WERI-Rb-1 (cell line): ENCODE measurements around the gene NDUFAF2.
"Not testable (repeated sequence)": the region's sequence is repeated elsewhere in the genome, so short reads cannot be mapped to it uniquely, and the experiment has no call there.

Experiments used
- DNase-seq: peaks from one replicate; pipeline ENCODE4 v3.0.0-alpha.2; 2020
- H3K27ac ChIP-seq: fragments of 250-450 bp; sonication (Bioruptor Pico); 2 replicates; pipeline ENCODE4 v1.5.1; 2020; ENCODE audit warnings: mild to moderate bottlenecking, moderate library complexity
- H3K27me3 ChIP-seq: fragments of 250-450 bp; sonication (Bioruptor Pico); 2 replicates; pipeline ENCODE4 v1.5.1; 2021; ENCODE audit warnings: mild to moderate bottlenecking, low read depth, moderate library complexity; ENCODE audit not compliant: insufficient read depth, severe bottlenecking
- H3K36me3 ChIP-seq: fragments of 250-450 bp; sonication (Bioruptor Pico); 2 replicates; pipeline ENCODE4 v1.5.1; 2020; ENCODE audit warnings: mild to moderate bottlenecking, moderate library complexity
- H3K4me3 ChIP-seq: 2 replicates; pipeline ENCODE4 v1.5.1; 2011; ENCODE audit warnings: low read depth, mild to moderate bottlenecking, control low read depth, low read length
- H3K9me3 ChIP-seq: fragments of 250-450 bp; sonication (Bioruptor Pico); 2 replicates; pipeline ENCODE4 v1.5.1; 2021; ENCODE audit warnings: mild to moderate bottlenecking, moderate library complexity; ENCODE audit not compliant: severe bottlenecking
- CTCF ChIP-seq: IDR thresholded peaks from 2 replicates; pipeline ENCODE4 v1.5.1; 2011; ENCODE audit warnings: low read depth, mild to moderate bottlenecking, control low read depth, inconsistent platforms, low read length

The NDUFAF2 gene

GRCh38 chr5:61085885-61086284 is 140.9 kb downstream of the NDUFAF2 start:
- TF ChIP-seq CTCF, result no peak
- H3K9me3 ChIP-seq, result no peaks in the 10 kb centered on the region
- no peaks in the 10 kb centered on the region for H3K27me3 ChIP-seq
- H3K27ac ChIP-seq, result no peak overlapping the region
- DNase-seq, result no peak
- H3K4me3 ChIP-seq, result no peak overlapping the region
- H3K36me3 ChIP-seq, result no peaks in the 10 kb centered on the region

- Histone ChIP-seq H3K27me3 (no peaks in the 10 kb centered on the region), H3K9me3 (no peaks in the 10 kb centered on the region), H3K4me3 (no peak overlapping the region), H3K27ac (no peak overlapping the region), H3K36me3 (no peaks in the 10 kb centered on the region)
- no peak for DNase-seq
- TF ChIP-seq CTCF, result no peak
Observed at GRCh38 chr5:61087921-61088320, 142.9 kb downstream of the NDUFAF2 start.

GRCh38 chr5:61089351-61089750 is 144.3 kb downstream of the NDUFAF2 start:
- no peak for DNase-seq
- no peaks in the 10 kb centered on the region for H3K27me3 ChIP-seq
- no peak overlapping the region for H3K4me3 ChIP-seq
- no peak for TF ChIP-seq CTCF
- H3K9me3 ChIP-seq, result no peaks in the 10 kb centered on the region
- no peaks in the 10 kb centered on the region for H3K36me3 ChIP-seq
- H3K27ac ChIP-seq, result no peak overlapping the region

- H3K9me3 ChIP-seq, H3K27ac ChIP-seq, DNase-seq, H3K36me3 ChIP-seq, H3K27me3 ChIP-seq, H3K4me3 ChIP-seq: not testable (repeated sequence)
Observed at GRCh38 chr5:61093046-61093771, 148.2 kb downstream of the NDUFAF2 start.

- Histone ChIP-seq H3K36me3 (no peaks in the 10 kb centered on the region), H3K4me3 (no peak overlapping the region), H3K27ac (no peak overlapping the region), H3K9me3 (no peaks in the 10 kb centered on the region), H3K27me3 (no peaks in the 10 kb centered on the region)
- no peak for TF ChIP-seq CTCF
- DNase-seq, result no peak
Observed at GRCh38 chr5:61097465-61097864, 152.5 kb downstream of the NDUFAF2 start.

GRCh38 chr5:61098251-61098995 is 153.4 kb downstream of the NDUFAF2 start:
- no peak for TF ChIP-seq CTCF
- DNase-seq, result no peak
- no peaks in the 10 kb centered on the region for H3K27me3 ChIP-seq
- no peaks in the 10 kb centered on the region for H3K36me3 ChIP-seq
- no peaks in the 10 kb centered on the region for H3K9me3 ChIP-seq
- no peak overlapping the region for H3K4me3 ChIP-seq
- no peak overlapping the region for H3K27ac ChIP-seq
